GM20000 (cell line): ENCODE measurements around the gene CDH2.

ENCODE experiments used
- DNase-seq: peaks from one replicate; pipeline ENCODE4 v3.0.0; 2012; ENCODE audit warnings: low spot score
- CTCF ChIP-seq: IDR thresholded peaks from 2 replicates; pipeline ENCODE4 v1.5.1; 2012; ENCODE audit warnings: mild to moderate bottlenecking, control low read depth; ENCODE audit errors: extremely low read depth, missing control alignments

Gene CDH2

GRCh38 chr18:28045880-28046279 is 131.1 kb downstream of the CDH2 start:
- TF ChIP-seq CTCF, result no peak
- DNase-seq, result no peak

- TF ChIP-seq CTCF, result no peak
- DNase-seq, result no peak
These were observed 131.6 kb downstream of the CDH2 start for GRCh38 chr18:28045176-28045810.

- DNase-seq, result no peak
These were observed 132.9 kb downstream of the CDH2 start for GRCh38 chr18:28044036-28044435.

GRCh38 chr18:28043631-28044030 is 133.3 kb downstream of the CDH2 start:
- DNase-seq, result no peak
- no peak for TF ChIP-seq CTCF

More at GRCh38 chr18:28044036-28044435, 132.9 kb downstream of the CDH2 start:
- no peak for TF ChIP-seq CTCF

- TF ChIP-seq CTCF, result no peak
- no peak for DNase-seq
These were observed 135.6 kb downstream of the CDH2 start for GRCh38 chr18:28041366-28041765.

- TF ChIP-seq CTCF, result no peak
These were observed 136.2 kb downstream of the CDH2 start for GRCh38 chr18:28040716-28041115.

GRCh38 chr18:28040211-28040610 is 136.7 kb downstream of the CDH2 start:
- TF ChIP-seq CTCF, result no peak
- DNase-seq, result no peak

More at GRCh38 chr18:28040716-28041115, 136.2 kb downstream of the CDH2 start:
- DNase-seq, result no peak
